Measurements from ENCODE around the gene RAB11FIP4. TPM values are rescaled to one million over a fixed set of nuclear protein-coding genes. Genes with fewer than 3 reads are reported as not detected.

Gene RAB11FIP4
- total and polyA plus RNA-seq, 2 of the 13 experiments (the other 11 are each of a cell fraction or from before 2014, with no cell fraction given): 28.0 to 89.3 TPM

- no peak for TF ChIP-seq RORA (CRISPR knock-in tag; IDR thresholded peaks at IDR 0.05)
- TF ChIP-seq HDAC1 (CRISPR knock-in tag; IDR thresholded peaks at IDR 0.05): peak; percentile 57
- no peak for TF ChIP-seq TCF12 (IDR thresholded peaks at IDR 0.05)
- no peak for TF ChIP-seq TCF12 (CRISPR knock-in tag; IDR thresholded peaks at IDR 0.05)
- 0 out of 2 replicates have a peak, but pooled peaks have one; percentile 14 for TF ChIP-seq ZMYM3 (CRISPR knock-in tag; IDR thresholded peaks at IDR 0.05)
- TF ChIP-seq ZNF382 (CRISPR knock-in tag; IDR thresholded peaks at IDR 0.05; ENCODE audit: borderline replicate concordance): no peak
- no peak for TF ChIP-seq ZNF160 (CRISPR knock-in tag; IDR thresholded peaks at IDR 0.05)
- no peak for TF ChIP-seq NPAS2 (CRISPR knock-in tag; IDR thresholded peaks at IDR 0.05; ENCODE audit: borderline replicate concordance)
- TF ChIP-seq, protein P1, sequence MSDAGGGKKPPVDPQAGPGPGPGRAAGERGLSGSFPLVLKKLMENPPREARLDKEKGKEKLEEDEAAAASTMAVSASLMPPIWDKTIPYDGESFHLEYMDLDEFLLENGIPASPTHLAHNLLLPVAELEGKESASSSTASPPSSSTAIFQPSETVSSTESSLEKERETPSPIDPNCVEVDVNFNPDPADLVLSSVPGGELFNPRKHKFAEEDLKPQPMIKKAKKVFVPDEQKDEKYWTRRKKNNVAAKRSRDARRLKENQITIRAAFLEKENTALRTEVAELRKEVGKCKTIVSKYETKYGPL (CRISPR knock-in tag; IDR thresholded peaks at IDR 0.05): no peak
- TF ChIP-seq EZH2 (conservative IDR thresholded peaks at IDR 0.05; ENCODE audit: low read depth, low read length): no peak
- TF ChIP-seq, protein P2, sequence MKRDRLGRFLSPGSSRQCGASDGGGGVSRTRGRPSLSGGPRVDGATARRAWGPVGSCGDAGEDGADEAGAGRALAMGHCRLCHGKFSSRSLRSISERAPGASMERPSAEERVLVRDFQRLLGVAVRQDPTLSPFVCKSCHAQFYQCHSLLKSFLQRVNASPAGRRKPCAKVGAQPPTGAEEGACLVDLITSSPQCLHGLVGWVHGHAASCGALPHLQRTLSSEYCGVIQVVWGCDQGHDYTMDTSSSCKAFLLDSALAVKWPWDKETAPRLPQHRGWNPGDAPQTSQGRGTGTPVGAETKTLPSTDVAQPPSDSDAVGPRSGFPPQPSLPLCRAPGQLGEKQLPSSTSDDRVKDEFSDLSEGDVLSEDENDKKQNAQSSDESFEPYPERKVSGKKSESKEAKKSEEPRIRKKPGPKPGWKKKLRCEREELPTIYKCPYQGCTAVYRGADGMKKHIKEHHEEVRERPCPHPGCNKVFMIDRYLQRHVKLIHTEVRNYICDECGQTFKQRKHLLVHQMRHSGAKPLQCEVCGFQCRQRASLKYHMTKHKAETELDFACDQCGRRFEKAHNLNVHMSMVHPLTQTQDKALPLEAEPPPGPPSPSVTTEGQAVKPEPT (CRISPR knock-in tag; IDR thresholded peaks at IDR 0.05; ENCODE audit: low read depth): no peak
- TF ChIP-seq BORCS8-MEF2B (CRISPR knock-in tag; IDR thresholded peaks at IDR 0.05): no peak
- no peak for TF ChIP-seq FIP1L1 (IDR thresholded peaks at IDR 0.05; ENCODE audit: borderline replicate concordance, insufficient read depth, low read depth, low read length)
- TF ChIP-seq ZNF891 (CRISPR knock-in tag; IDR thresholded peaks at IDR 0.05): 0 out of 2 replicates have a peak, but pooled peaks have one; percentile 31
- peak; percentile 48; the same call in 1 of the 2 replicates for TF ChIP-seq NR2F2 (IDR thresholded peaks at IDR 0.05; ENCODE audit: borderline replicate concordance, low read depth)
- TF ChIP-seq SALL1 (CRISPR knock-in tag; IDR thresholded peaks at IDR 0.05): peak; percentile 59
- TF ChIP-seq, protein P3, sequence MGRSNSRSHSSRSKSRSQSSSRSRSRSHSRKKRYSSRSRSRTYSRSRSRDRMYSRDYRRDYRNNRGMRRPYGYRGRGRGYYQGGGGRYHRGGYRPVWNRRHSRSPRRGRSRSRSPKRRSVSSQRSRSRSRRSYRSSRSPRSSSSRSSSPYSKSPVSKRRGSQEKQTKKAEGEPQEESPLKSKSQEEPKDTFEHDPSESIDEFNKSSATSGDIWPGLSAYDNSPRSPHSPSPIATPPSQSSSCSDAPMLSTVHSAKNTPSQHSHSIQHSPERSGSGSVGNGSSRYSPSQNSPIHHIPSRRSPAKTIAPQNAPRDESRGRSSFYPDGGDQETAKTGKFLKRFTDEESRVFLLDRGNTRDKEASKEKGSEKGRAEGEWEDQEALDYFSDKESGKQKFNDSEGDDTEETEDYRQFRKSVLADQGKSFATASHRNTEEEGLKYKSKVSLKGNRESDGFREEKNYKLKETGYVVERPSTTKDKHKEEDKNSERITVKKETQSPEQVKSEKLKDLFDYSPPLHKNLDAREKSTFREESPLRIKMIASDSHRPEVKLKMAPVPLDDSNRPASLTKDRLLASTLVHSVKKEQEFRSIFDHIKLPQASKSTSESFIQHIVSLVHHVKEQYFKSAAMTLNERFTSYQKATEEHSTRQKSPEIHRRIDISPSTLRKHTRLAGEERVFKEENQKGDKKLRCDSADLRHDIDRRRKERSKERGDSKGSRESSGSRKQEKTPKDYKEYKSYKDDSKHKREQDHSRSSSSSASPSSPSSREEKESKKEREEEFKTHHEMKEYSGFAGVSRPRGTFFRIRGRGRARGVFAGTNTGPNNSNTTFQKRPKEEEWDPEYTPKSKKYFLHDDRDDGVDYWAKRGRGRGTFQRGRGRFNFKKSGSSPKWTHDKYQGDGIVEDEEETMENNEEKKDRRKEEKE (IDR thresholded peaks at IDR 0.05): no peak
- no peak for TF ChIP-seq ZNF776 (CRISPR knock-in tag; IDR thresholded peaks at IDR 0.05)
- no peak for TF ChIP-seq ZBTB3 (CRISPR knock-in tag; IDR thresholded peaks at IDR 0.05; ENCODE audit: borderline replicate concordance, low read depth)
Measured at GRCh38 chr17:31472137-31472536, 80.7 kb downstream of the RAB11FIP4 start (continued).

Measured in HepG2 (cell line).